NT2/D1 (cell line): Measurements from ENCODE around the gene ENPEP.

ENCODE experiments used
- YY1 ChIP-seq: IDR thresholded peaks from 2 replicates; pipeline ENCODE4 v1.6.1; 2011; ENCODE audit not compliant: insufficient read length, insufficient read depth
- ZNF274 ChIP-seq: IDR thresholded peaks from 2 replicates; pipeline ENCODE4 v1.6.1; 2011; ENCODE audit warnings: mild to moderate bottlenecking, low read depth, low read length

DNA sequence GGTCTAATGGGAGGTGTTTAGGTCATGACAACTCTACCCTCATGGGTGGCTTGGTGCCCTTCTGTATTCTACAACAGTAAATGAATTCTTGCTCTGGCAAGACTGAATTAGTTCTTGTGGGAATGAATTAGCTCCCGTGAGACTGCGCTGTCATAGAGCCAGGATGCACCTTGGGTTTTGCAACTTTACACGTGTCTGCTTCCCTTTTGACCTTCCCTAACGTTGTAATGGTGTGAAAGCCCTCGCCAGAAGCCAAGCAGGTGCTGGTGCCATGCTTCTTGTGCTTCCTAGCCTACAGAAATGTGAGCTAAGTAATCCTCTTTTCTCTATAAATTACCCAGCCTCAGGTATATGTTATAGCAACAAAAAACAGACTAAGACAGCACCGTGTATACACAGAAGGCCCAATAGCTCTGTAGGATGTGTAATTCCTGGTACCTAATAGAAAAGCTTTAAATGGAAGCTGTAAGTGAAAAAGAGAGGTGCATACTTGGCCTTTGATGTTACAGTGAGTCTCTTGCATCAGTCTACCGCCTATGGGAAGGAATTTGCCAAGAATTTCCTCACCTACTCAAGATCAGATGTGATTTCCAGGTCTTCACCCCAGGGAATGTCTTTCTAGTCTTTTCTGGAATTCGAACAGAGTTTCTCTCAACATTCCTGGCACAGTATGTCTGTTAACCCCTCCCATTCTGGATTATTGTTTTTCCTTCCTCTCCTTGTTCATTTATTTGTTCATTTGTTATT, 3.2 kb upstream of the ENPEP start:
- TF ChIP-seq YY1 (no peak), ZNF274 (no peak)
